ENCODE data around the gene PRR20G. TPM values are rescaled to one million over a fixed set of nuclear protein-coding genes. Genes with fewer than 3 reads are reported as not detected.

Gene PRR20G
- total RNA-seq, 1 donor from 2014 or later = not detected

DNA sequence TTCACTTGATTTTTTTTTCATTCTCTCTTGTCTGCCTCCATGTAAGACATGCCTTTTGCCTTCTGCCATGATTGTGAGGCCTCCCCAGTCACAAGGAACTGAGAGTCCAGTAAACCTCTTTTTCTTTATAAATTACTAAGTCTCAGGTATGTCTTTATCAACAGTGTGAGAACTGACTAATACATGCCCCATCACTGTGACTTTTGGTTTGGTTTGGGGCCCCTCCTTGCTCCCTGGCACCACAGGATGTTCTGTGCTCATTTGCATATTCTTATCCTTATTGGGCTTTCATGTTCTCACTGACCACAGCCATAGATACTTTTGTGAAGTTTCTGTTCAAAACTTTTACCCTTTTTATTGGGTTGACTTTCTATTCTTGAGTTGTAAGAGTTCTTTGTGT, 3.8 kb upstream of the PRR20G start:
- Histone ChIP-seq H3K4me3 (ENCODE audit: insufficient read depth, low read depth, low read length) (no peak overlapping the region), H4K20me1 (ENCODE audit: insufficient read depth, low read length) (no peaks in the 10 kb centered on the region), H3K4me1 (ENCODE audit: insufficient read depth, low read length) (no peaks in the 10 kb centered on the region), H3K4me2 (ENCODE audit: low read length) (no peak overlapping the region), H3K79me2 (ENCODE audit: insufficient read depth, low read length) (no peaks in the 10 kb centered on the region), H3K36me3 (ENCODE audit: insufficient read depth, low read length) (no peaks in the 10 kb centered on the region), H3K27me3 (ENCODE audit: insufficient read depth, low read length) (no peaks in the 10 kb centered on the region), H3K9ac (ENCODE audit: low read length) (no peak overlapping the region), H2AFZ (ENCODE audit: low read depth, low read length) (no peak overlapping the region), H3K9me3 (ENCODE audit: insufficient read depth, low read depth, low read length) (no peaks in the 10 kb centered on the region), H3K27ac (ENCODE audit: low read depth, low read length) (no peak overlapping the region)
- Mint-ChIP-seq H3K9me3 (ENCODE audit: unreplicated experiment) (peaks cover 7% of the 10 kb centered on the region), H3K27ac (ENCODE audit: unreplicated experiment) (no peak overlapping the region), H3K4me3 (ENCODE audit: unreplicated experiment) (no peak overlapping the region), H3K36me3 (ENCODE audit: low read depth, unreplicated experiment) (no peaks in the 10 kb centered on the region), H3K4me1 (ENCODE audit: low read depth, unreplicated experiment) (peaks cover 5% of the 10 kb centered on the region), H3K27me3 (ENCODE audit: low read depth, unreplicated experiment) (peaks cover 6% of the 10 kb centered on the region)
- DNase-seq (ENCODE audit: low read depth) = no peak
- TF ChIP-seq, protein P1, sequence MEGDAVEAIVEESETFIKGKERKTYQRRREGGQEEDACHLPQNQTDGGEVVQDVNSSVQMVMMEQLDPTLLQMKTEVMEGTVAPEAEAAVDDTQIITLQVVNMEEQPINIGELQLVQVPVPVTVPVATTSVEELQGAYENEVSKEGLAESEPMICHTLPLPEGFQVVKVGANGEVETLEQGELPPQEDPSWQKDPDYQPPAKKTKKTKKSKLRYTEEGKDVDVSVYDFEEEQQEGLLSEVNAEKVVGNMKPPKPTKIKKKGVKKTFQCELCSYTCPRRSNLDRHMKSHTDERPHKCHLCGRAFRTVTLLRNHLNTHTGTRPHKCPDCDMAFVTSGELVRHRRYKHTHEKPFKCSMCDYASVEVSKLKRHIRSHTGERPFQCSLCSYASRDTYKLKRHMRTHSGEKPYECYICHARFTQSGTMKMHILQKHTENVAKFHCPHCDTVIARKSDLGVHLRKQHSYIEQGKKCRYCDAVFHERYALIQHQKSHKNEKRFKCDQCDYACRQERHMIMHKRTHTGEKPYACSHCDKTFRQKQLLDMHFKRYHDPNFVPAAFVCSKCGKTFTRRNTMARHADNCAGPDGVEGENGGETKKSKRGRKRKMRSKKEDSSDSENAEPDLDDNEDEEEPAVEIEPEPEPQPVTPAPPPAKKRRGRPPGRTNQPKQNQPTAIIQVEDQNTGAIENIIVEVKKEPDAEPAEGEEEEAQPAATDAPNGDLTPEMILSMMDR (IDR thresholded peaks at IDR 0.05; ENCODE audit: insufficient read depth, low read depth, low read length) = no peak
- no peak for TF ChIP-seq EZH2 (IDR thresholded peaks at IDR 0.05; ENCODE audit: insufficient read depth, low read length)
- no peak for FAIRE-seq

DNA sequence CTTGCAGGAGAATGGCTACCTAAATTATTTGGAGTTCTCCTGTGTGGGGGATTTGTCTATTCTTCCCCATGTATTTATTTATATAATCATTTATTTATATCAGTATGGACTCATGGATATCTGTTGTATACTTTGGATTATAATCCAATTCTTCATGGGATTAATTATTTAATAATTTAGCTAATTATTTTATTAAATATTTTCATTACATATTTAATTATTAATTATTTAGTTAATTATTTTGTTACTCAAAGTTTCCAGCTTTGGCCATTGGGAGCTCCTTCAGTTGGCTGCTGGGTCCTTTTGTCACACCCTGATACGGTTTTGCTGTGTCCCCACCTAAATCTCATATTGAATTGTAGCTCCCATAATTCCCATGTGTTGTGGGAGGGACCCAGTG, 3.3 kb upstream of the PRR20G start:
- no peaks in the 10 kb centered on the region for H3K4me1 ChIP-seq (ENCODE audit: insufficient read depth, low read length)
- H3K4me3 Mint-ChIP-seq (ENCODE audit: unreplicated experiment) = no peak overlapping the region
- no peaks in the 10 kb centered on the region for H3K9me3 ChIP-seq (ENCODE audit: insufficient read depth, low read depth, low read length)
- peaks cover 8% of the 10 kb centered on the region for H3K4me1 Mint-ChIP-seq (ENCODE audit: low read depth, unreplicated experiment)
- FAIRE-seq = no peak
- no peak overlapping the region for H3K4me3 ChIP-seq (ENCODE audit: insufficient read depth, low read depth, low read length)
- peaks cover 7% of the 10 kb centered on the region for H3K9me3 Mint-ChIP-seq (ENCODE audit: unreplicated experiment)
- H3K79me2 ChIP-seq (ENCODE audit: insufficient read depth, low read length) = no peaks in the 10 kb centered on the region
- H3K36me3 Mint-ChIP-seq (ENCODE audit: low read depth, unreplicated experiment) = no peaks in the 10 kb centered on the region
- no peak for TF ChIP-seq EZH2 (IDR thresholded peaks at IDR 0.05; ENCODE audit: insufficient read depth, low read length)
- TF ChIP-seq, protein P1 (IDR thresholded peaks at IDR 0.05; ENCODE audit: insufficient read depth, low read depth, low read length) = no peak
- H3K9ac ChIP-seq (ENCODE audit: low read length) = no peak overlapping the region
- peaks cover 6% of the 10 kb centered on the region for H3K27me3 Mint-ChIP-seq (ENCODE audit: low read depth, unreplicated experiment)
- H3K27ac Mint-ChIP-seq (ENCODE audit: unreplicated experiment) = no peak overlapping the region
- no peak overlapping the region for H3K4me2 ChIP-seq (ENCODE audit: low read length)
- no peaks in the 10 kb centered on the region for H3K36me3 ChIP-seq (ENCODE audit: insufficient read depth, low read length)
- no peak overlapping the region for H3K27ac ChIP-seq (ENCODE audit: low read depth, low read length)
- DNase-seq (ENCODE audit: low read depth) = no peak
- no peaks in the 10 kb centered on the region for H3K27me3 ChIP-seq (ENCODE audit: insufficient read depth, low read length)
- H4K20me1 ChIP-seq (ENCODE audit: insufficient read depth, low read length) = no peaks in the 10 kb centered on the region
- H2AFZ ChIP-seq (ENCODE audit: low read depth, low read length) = no peak overlapping the region

DNA sequence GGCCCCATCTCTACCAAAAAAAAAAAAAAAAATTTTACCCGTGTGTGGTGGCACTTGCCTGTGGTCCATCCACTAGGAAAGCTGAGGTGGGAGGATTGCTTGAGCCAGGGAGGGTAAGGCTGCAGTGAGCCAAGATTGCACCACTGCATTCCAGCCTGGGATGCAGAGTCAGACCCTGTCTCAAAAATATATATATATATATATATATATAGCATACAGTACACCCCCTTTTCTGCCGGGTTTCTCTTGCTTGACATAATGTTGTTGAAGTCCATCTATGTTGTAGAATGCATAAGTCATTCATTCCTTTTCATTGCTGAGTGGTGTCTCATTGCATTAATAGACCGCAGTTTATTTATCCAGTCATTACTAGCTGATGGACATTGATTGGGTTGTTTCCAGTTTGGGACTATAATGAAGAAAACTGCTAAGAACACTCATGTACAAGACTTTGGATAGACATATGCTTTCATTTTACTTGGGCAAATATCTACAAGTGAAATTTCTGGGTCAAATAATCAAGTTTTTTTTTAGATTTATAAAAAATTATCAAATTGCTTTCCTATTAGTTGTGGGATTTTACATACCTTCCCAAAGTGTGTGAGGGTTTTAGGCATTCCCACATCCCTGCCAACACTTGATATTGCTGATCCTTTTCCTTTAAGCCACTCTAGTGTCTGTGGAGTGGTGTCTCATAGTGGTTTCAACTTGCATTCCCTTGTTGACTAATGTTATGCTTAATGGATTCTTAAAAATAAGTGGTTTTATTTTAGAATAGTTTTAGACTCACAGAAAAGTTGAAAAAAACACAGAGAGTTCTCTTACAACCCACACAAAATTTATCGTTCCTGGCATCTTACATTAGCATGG, 2.1 kb upstream of the PRR20G start:
- Histone ChIP-seq H3K27me3 (ENCODE audit: insufficient read depth, low read length) (no peaks in the 10 kb centered on the region), H3K79me2 (ENCODE audit: insufficient read depth, low read length) (no peaks in the 10 kb centered on the region), H3K4me3 (ENCODE audit: insufficient read depth, low read depth, low read length) (no peak overlapping the region), H3K27ac (ENCODE audit: low read depth, low read length) (no peak overlapping the region), H3K9ac (ENCODE audit: low read length) (no peak overlapping the region), H4K20me1 (ENCODE audit: insufficient read depth, low read length) (no peaks in the 10 kb centered on the region), H3K4me1 (ENCODE audit: insufficient read depth, low read length) (no peaks in the 10 kb centered on the region), H2AFZ (ENCODE audit: low read depth, low read length) (no peak overlapping the region), H3K4me2 (ENCODE audit: low read length) (no peak overlapping the region), H3K9me3 (ENCODE audit: insufficient read depth, low read depth, low read length) (no peaks in the 10 kb centered on the region), H3K36me3 (ENCODE audit: insufficient read depth, low read length) (no peaks in the 10 kb centered on the region)
- Mint-ChIP-seq H3K36me3 (ENCODE audit: low read depth, unreplicated experiment) (no peaks in the 10 kb centered on the region), H3K27me3 (ENCODE audit: low read depth, unreplicated experiment) (peaks cover 7% of the 10 kb centered on the region), H3K27ac (ENCODE audit: unreplicated experiment) (no peak overlapping the region), H3K9me3 (ENCODE audit: unreplicated experiment) (peaks cover 7% of the 10 kb centered on the region), H3K4me1 (ENCODE audit: low read depth, unreplicated experiment) (peaks cover 12% of the 10 kb centered on the region), H3K4me3 (ENCODE audit: unreplicated experiment) (no peak overlapping the region)
- TF ChIP-seq EZH2 (IDR thresholded peaks at IDR 0.05; ENCODE audit: insufficient read depth, low read length) = no peak
- TF ChIP-seq, protein P1 (IDR thresholded peaks at IDR 0.05; ENCODE audit: insufficient read depth, low read depth, low read length) = no peak
- DNase-seq (ENCODE audit: low read depth) (peak; percentile 25), FAIRE-seq (no peak)

Data from astrocyte (in vitro differentiated cells and primary cell).